ENCODE data around the gene ROBO1.

ROBO1 gene

GRCh38 chr3:79654019-79654418 lies 113.8 kb downstream of the ROBO1 start:
- no peak overlapping the region for H3K4me3 ChIP-seq (ENCODE audit: control insufficient read depth, low read depth, low read length)
- TF ChIP-seq CTCF (conservative IDR thresholded peaks at IDR 0.05; ENCODE audit: control insufficient read depth, insufficient read depth, low read depth, low read length), result no peak
- no peak for DNase-seq (ENCODE audit: low read depth)

GRCh38 chr3:79653266-79653830 lies 114.5 kb downstream of the ROBO1 start:
- no peak for TF ChIP-seq CTCF (conservative IDR thresholded peaks at IDR 0.05; ENCODE audit: control insufficient read depth, insufficient read depth, low read depth, low read length)
- H3K4me3 ChIP-seq (ENCODE audit: control insufficient read depth, low read depth, low read length), result no peak overlapping the region
- no peak for DNase-seq (ENCODE audit: low read depth)

- no peak for TF ChIP-seq CTCF (conservative IDR thresholded peaks at IDR 0.05; ENCODE audit: control insufficient read depth, insufficient read depth, low read depth, low read length)
- no peak for DNase-seq (ENCODE audit: low read depth)
- H3K4me3 ChIP-seq (ENCODE audit: control insufficient read depth, low read depth, low read length), result no peak overlapping the region
Measured at GRCh38 chr3:79651536-79652065, 116.2 kb downstream of the ROBO1 start.

- H3K4me3 ChIP-seq (ENCODE audit: control insufficient read depth, low read depth, low read length), result no peak overlapping the region
- TF ChIP-seq CTCF (conservative IDR thresholded peaks at IDR 0.05; ENCODE audit: control insufficient read depth, insufficient read depth, low read depth, low read length), result no peak
- DNase-seq (ENCODE audit: low read depth), result no peak
Measured at GRCh38 chr3:79639855-79640254, 127.9 kb downstream of the ROBO1 start.

- DNase-seq (ENCODE audit: low read depth), result no peak
- TF ChIP-seq CTCF (conservative IDR thresholded peaks at IDR 0.05; ENCODE audit: control insufficient read depth, insufficient read depth, low read depth, low read length), result no peak
- H3K4me3 ChIP-seq (ENCODE audit: control insufficient read depth, low read depth, low read length), result no peak overlapping the region
Measured at GRCh38 chr3:79636372-79636771, 131.4 kb downstream of the ROBO1 start.

GRCh38 chr3:79632842-79633241 lies 135.0 kb downstream of the ROBO1 start:
- H3K4me3 ChIP-seq (ENCODE audit: control insufficient read depth, low read depth, low read length), result no peak overlapping the region
- DNase-seq (ENCODE audit: low read depth), result no peak
- no peak for TF ChIP-seq CTCF (conservative IDR thresholded peaks at IDR 0.05; ENCODE audit: control insufficient read depth, insufficient read depth, low read depth, low read length)

- no peak for DNase-seq (ENCODE audit: low read depth)
- TF ChIP-seq CTCF (conservative IDR thresholded peaks at IDR 0.05; ENCODE audit: control insufficient read depth, insufficient read depth, low read depth, low read length), result no peak
- no peak overlapping the region for H3K4me3 ChIP-seq (ENCODE audit: control insufficient read depth, low read depth, low read length)
Measured at GRCh38 chr3:79618883-79619282, 148.9 kb downstream of the ROBO1 start.
